Hepatocyte (in vitro differentiated cells): ENCODE data around the gene CCL18.

Experiments used
- CTCF ChIP-seq: fragments of 200-600 bp; sonication (generic); IDR thresholded peaks from 2 replicates; pipeline ENCODE4 v1.5.1; 2016; ENCODE audit warnings: antibody characterized with exemption, mild to moderate bottlenecking; ENCODE audit not compliant: poor library complexity
- EZH2 ChIP-seq: fragments of 200-600 bp; sonication (generic); IDR thresholded peaks from 2 replicates; pipeline ENCODE4 v1.6.1; 2016; ENCODE audit warnings: antibody characterized with exemption, mild to moderate bottlenecking, borderline replicate concordance
- EZH2phosphoT487 ChIP-seq: fragments of 200-600 bp; sonication (generic); IDR thresholded peaks from one replicate; pipeline ENCODE4 v1.6.1; 2018; ENCODE audit warnings: antibody characterized with exemption, mild to moderate bottlenecking, low read depth, moderate library complexity; ENCODE audit not compliant: unreplicated experiment, severe bottlenecking

DNA sequence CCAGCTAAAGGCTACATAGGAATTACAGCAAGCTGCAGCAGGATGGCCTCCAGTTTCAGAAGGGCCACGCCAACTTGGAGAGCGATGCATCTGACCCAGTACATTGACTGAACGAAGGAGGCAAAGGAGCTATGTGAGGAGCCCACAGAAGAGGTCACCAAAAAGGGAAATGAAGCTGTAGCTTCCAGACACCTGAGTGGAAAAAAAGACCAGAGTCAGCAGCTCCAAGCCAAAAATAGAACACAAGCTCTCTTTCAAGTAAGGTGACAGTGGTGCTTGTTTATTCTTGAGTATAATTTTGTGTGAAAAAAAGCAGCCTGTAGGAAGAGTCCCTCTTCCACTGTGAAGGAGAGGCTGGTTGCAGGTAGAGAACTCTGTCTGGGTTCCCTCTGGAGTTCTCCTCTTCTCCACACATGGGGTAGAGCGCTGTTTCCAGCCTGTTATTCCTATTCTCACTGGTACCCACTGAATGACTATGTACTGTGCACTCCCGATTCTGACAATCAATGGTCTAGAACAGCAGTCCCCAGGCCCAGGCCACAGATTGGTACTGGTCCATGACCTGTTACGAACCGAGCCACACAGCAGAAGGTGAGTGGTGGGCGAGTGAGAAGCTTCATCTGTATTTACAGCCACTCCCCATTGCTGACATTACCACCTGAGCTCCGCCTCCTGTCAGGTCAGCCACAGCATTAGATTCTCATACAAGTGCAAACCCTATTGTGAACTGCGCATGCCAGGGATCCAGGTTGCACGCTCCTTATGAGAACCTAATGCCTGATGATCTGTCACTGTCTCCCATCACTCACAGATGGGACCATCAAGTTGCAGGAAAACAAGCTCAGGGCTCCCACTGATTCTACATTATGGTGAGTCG, 54.6 kb downstream of the CCL18 start:
- TF ChIP-seq CTCF (no peak), EZH2 (no peak), EZH2phosphoT487 (no peak)
